Spleen (tissue), 11 donors: ENCODE measurements around the gene KCNJ4. TPM values are rescaled to one million over a fixed set of nuclear protein-coding genes. Genes with fewer than 3 reads are reported as not detected.
"Not testable (repeated sequence)": the region's sequence is repeated elsewhere in the genome, so short reads cannot be mapped to it uniquely, and the experiment has no call there.

Experiments
- DNase-seq: peaks from one replicate; pipeline ENCODE4 v3.0.0-alpha.2; 2020
- H3K27ac ChIP-seq, 8 donors: fragments of 200-600 bp; sonication (generic) in 7 of 8; 1 replicate in 4 of 8; 2 replicates in 4 of 8; pipeline versions ENCODE4 v1.5.0 to v1.8.0; 2016 to 2021; ENCODE audit warnings: inconsistent platforms in 4 of 8, mild to moderate bottlenecking in 4 of 8, moderate library complexity in 1 of 8
- H3K27me3 ChIP-seq, 7 donors: fragments of 200-600 bp; sonication (generic) in 6 of 7; replicated peaks in 1 of 7; 1 replicate in 4 of 7; 2 replicates in 3 of 7; pipeline versions ENCODE4 v1.5.0 to v1.8.0; 2016 to 2021; ENCODE audit warnings: inconsistent platforms in 3 of 7, mild to moderate bottlenecking in 1 of 7
- H3K36me3 ChIP-seq, 6 donors: fragments of 200-600 bp; sonication (generic) in 5 of 6; 1 replicate in 4 of 6; 2 replicates in 2 of 6; pipeline versions ENCODE4 v1.5.0 to v1.8.0; 2016 to 2021; ENCODE audit warnings: inconsistent platforms in 2 of 6
- H3K4me1 ChIP-seq, 6 donors: fragments of 200-600 bp; sonication (generic) in 5 of 6; 1 replicate in 3 of 6; 2 replicates in 3 of 6; pipeline versions ENCODE4 v1.5.0 to v1.8.0; 2016 to 2021; ENCODE audit warnings: inconsistent platforms in 3 of 6
- H3K4me3 ChIP-seq, 8 donors: fragments of 200-600 bp; sonication (generic) in 7 of 8; 1 replicate in 4 of 8; 2 replicates in 4 of 8; pipeline versions ENCODE4 v1.5.0 to v1.8.0; 2016 to 2021; ENCODE audit warnings: inconsistent platforms in 4 of 8, mild to moderate bottlenecking in 4 of 8, moderate library complexity in 2 of 8
- H3K9me3 ChIP-seq, 8 donors: fragments of 200-600 bp; sonication (generic) in 7 of 8; 1 replicate in 4 of 8; 2 replicates in 4 of 8; pipeline versions ENCODE4 v1.5.0 to v1.8.0; 2016 to 2021; ENCODE audit warnings: inconsistent platforms in 4 of 8
- CTCF ChIP-seq, 11 experiments: fragments of 200-600 bp in 7 of 11; fragments of 450-650 bp in 4 of 11; sonication (generic) in 4 of 11; IDR thresholded peaks in 8 of 11; conservative IDR thresholded peaks in 3 of 11; 1 replicate in 7 of 11; 2 replicates in 4 of 11; pipeline versions ENCODE4 v1.4.0 to v1.8.0; 2016 to 2021; ENCODE audit warnings: antibody characterized with exemption in 11 of 11, inconsistent platforms in 4 of 11, mild to moderate bottlenecking in 1 of 11
- POLR2A ChIP-seq, 3 donors: fragments of 450-650 bp; IDR thresholded peaks; one replicate each; pipeline ENCODE4 v1.5.1; 2017; ENCODE audit warnings: antibody characterized with exemption in 3 of 3, mild to moderate bottlenecking in 1 of 3
- POLR2AphosphoS5 ChIP-seq, 3 donors: sonication (generic); formaldehyde crosslinking; IDR thresholded peaks; one replicate each; pipeline ENCODE4 v1.5.1; 2017; ENCODE audit warnings: antibody characterized with exemption in 3 of 3
- WGBS, 5 donors: extraction: QIAGEN DNeasy Blood & Tissue Kit in 3 of 5; methylation state at CpG; one replicate each; pipeline versions ENCODE4 v1.1.5 to v1.1.7; 2013 to 2018; 5-methylcytosine and 5-hydroxymethylcytosine counted together
- intact Hi-C: fragments of 100-400 bp; cut with DNase I; formaldehyde crosslinking; loops from one replicate; pipeline ENCODE4 v1.15.0; 2023; ENCODE audit warnings: low total_unique reads
- polyA plus RNA-seq, 3 donors: library from polyadenylated mRNA; stranded (reverse); fragments of 200-250 nt; gene quantifications; one replicate each; pipeline ENCODE4 v1.2.1, GENCODE V29; 2013
- total RNA-seq, 7 donors: library from RNA; depleted of rRNA in 3 of 7; stranded (reverse); fragments of >200 nt in 3 of 7; fragmentation: NEBNext Ultra II Directional in 4 of 7; extraction: Animal tissue kit (Norgen Biotek cat#: 25700) in 4 of 7; gene quantifications; one replicate each; pipeline versions ENCODE4 v1.1.0 to v1.2.1, GENCODE V29; 2016 to 2021
- donor health status: healthy with polysubstance abuse.
- donor health status: DM: no; HTN: no; CAD: no; lungs with moderate emphysema.
- donor health status: DM: no; HTN: no; CAD: no.
- donor health status: Bipolar disorder and iron deficiency.
- donor health status: healthy.
- donor health status: DM: no; HTN: no; CAD: no.
- donor health status: DM: yes; HTN: yes; CAD: no.

Gene KCNJ4
- total and polyA plus RNA-seq, 10 donors: not detected

GRCh38 chr22:38383417-38383816 is 71.6 kb downstream of the KCNJ4 start:
- WGBS, 5 donors: 74 to 97% (median 86%) methylated on average over 2 of the region's 2 CpGs
- peaks cover 0 to 25% (median 5%) of the 10 kb centered on the region in 6 donors for H3K36me3 ChIP-seq
- peaks cover 0 to 41% (median 2%) of the 10 kb centered on the region in 6 donors for H3K4me1 ChIP-seq
- H3K27me3 ChIP-seq: no peaks in the 10 kb centered on the region
- no peak overlapping the region for H3K27ac ChIP-seq
- intact Hi-C loops: no loop called here
- no peak for TF ChIP-seq POLR2A (IDR thresholded peaks at IDR 0.05)
- TF ChIP-seq CTCF (IDR thresholded peaks at IDR 0.05 in 8 of 11, conservative IDR thresholded peaks at IDR 0.05 in 3 of 11): no peak
- no peak for TF ChIP-seq POLR2AphosphoS5 (IDR thresholded peaks at IDR 0.05)
- no peak for DNase-seq
- no peak overlapping the region for H3K4me3 ChIP-seq
- no peaks in the 10 kb centered on the region for H3K9me3 ChIP-seq

GRCh38 chr22:38381371-38381770 is 73.6 kb downstream of the KCNJ4 start:
- peaks cover 0 to 25% (median 0%) of the 10 kb centered on the region in 6 donors for H3K4me1 ChIP-seq
- WGBS, 5 donors: 73 to 80% (median 77%) methylated on average over 3 of the region's 3 CpGs
- H3K27me3 ChIP-seq, H3K4me3 ChIP-seq, DNase-seq, H3K9me3 ChIP-seq, H3K27ac ChIP-seq, intact Hi-C loops: not testable (repeated sequence)
- peaks cover 0 to 34% (median 8%) of the 10 kb centered on the region in 6 donors for H3K36me3 ChIP-seq

Other genes with a start within 250 kb of the KCNJ4 start
- 100 to 1,000 TPM in 1 of 7 donors, 10 to 100 TPM in 6; 37.1 to 105 (median 65.6) TPM for gene TMEM184B, start 182.2 kb downstream of the KCNJ4 start, total RNA-seq
- 10 to 100 TPM in 1 of 3 donors, 1 to 10 TPM in 2; 5.0 to 18.3 (median 7.9) TPM for gene TMEM184B, start 182.2 kb downstream of the KCNJ4 start, polyA plus RNA-seq
- gene CSNK1E, start 137.8 kb downstream of the KCNJ4 start, total RNA-seq: 100 to 1,000 TPM in 5 of 7 donors, 10 to 100 TPM in 2; 59.0 to 157 (median 110) TPM
- gene CSNK1E, start 137.8 kb downstream of the KCNJ4 start, polyA plus RNA-seq: 10 to 100 TPM; 32.8 to 73.9 (median 49.0) TPM
- gene KDELR3, start 12.9 kb upstream of the KCNJ4 start, total RNA-seq: 1 to 10 TPM; 1.5 to 4.9 (median 3.1) TPM
- gene KDELR3, start 12.9 kb upstream of the KCNJ4 start, polyA plus RNA-seq: 1 to 10 TPM in 2 of 3 donors, under 1 TPM in 1; 1.00 to 3.1 (median 1.2) TPM
- 100 to 1,000 TPM; 579 to 818 (median 658) TPM for gene DDX17, start 51.1 kb upstream of the KCNJ4 start, total RNA-seq
- gene DDX17, start 51.1 kb upstream of the KCNJ4 start, polyA plus RNA-seq: 100 to 1,000 TPM; 150 to 224 (median 204) TPM
- 1 to 10 TPM in 3 of 7 donors, under 1 TPM in 1, not detected in 3; 0.80 to 2.7 (median 2.0) TPM for gene DMC1, start 115.0 kb upstream of the KCNJ4 start, total RNA-seq
- gene DMC1, start 115.0 kb upstream of the KCNJ4 start, polyA plus RNA-seq: under 1 TPM; 0.15 to 0.58 (median 0.16) TPM
- 1 to 10 TPM in 1 of 7 donors, under 1 TPM in 5, not detected in 1; 0.06 to 3.0 (median 0.49) TPM for gene FAM227A, start 201.2 kb upstream of the KCNJ4 start, total RNA-seq
- gene FAM227A, start 201.2 kb upstream of the KCNJ4 start, polyA plus RNA-seq: under 1 TPM; 0.02 to 0.26 (median 0.07) TPM
- 10 to 100 TPM; 20.2 to 28.5 (median 22.2) TPM for gene CBY1, start 201.4 kb upstream of the KCNJ4 start, total RNA-seq
- 10 to 100 TPM; 24.6 to 37.2 (median 28.1) TPM for gene CBY1, start 201.4 kb upstream of the KCNJ4 start, polyA plus RNA-seq
- 10 to 100 TPM; 28.6 to 59.9 (median 50.6) TPM for gene TOMM22, start 226.8 kb upstream of the KCNJ4 start, total RNA-seq
- 10 to 100 TPM; 24.3 to 44.3 (median 41.3) TPM for gene TOMM22, start 226.8 kb upstream of the KCNJ4 start, polyA plus RNA-seq
- gene JOSD1, start 245.7 kb upstream of the KCNJ4 start, total RNA-seq: 10 to 100 TPM; 28.5 to 54.2 (median 36.4) TPM
- 10 to 100 TPM; 10.1 to 16.3 (median 13.8) TPM for gene JOSD1, start 245.7 kb upstream of the KCNJ4 start, polyA plus RNA-seq